GM19239 (cell line): Measurements from ENCODE around the gene STRBP.
"Not testable (repeated sequence)": the region's sequence is repeated elsewhere in the genome, so short reads cannot be mapped to it uniquely, and the experiment has no call there.

Experiments used
- DNase-seq: peaks from one replicate; pipeline ENCODE4 v3.0.0; 2011; ENCODE audit warnings: low spot score; ENCODE audit not compliant: insufficient read length
- FAIRE-seq: peaks from 2 replicates; lab custom pipeline; 2011; peaks lifted over from hg19 to GRCh38; lab: Jason Lieb, UNC

STRBP gene

GRCh38 chr9:123283455-123283854, 15.1 kb upstream of the STRBP start:
- FAIRE-seq (no peak), DNase-seq (no peak)

GRCh38 chr9:123283048-123283408, 14.6 kb upstream of the STRBP start:
- DNase-seq (no peak), FAIRE-seq (no peak)

GRCh38 chr9:123282362-123283047, 14.1 kb upstream of the STRBP start:
- DNase-seq (no peak), FAIRE-seq (no peak)

- no peak for DNase-seq
- no peak for FAIRE-seq
Observed at GRCh38 chr9:123281659-123282350, 13.4 kb upstream of the STRBP start.

- not testable (repeated sequence) for FAIRE-seq, DNase-seq
Observed at GRCh38 chr9:123278879-123279493, 10.6 kb upstream of the STRBP start.

GRCh38 chr9:123278361-123278760, 10.0 kb upstream of the STRBP start:
- no peak for FAIRE-seq
- DNase-seq = no peak

- FAIRE-seq (no peak), DNase-seq (no peak)
Observed at GRCh38 chr9:123276551-123276950, 8.2 kb upstream of the STRBP start.

GRCh38 chr9:123271133-123271532, 2.7 kb upstream of the STRBP start:
- not testable (repeated sequence) for DNase-seq, FAIRE-seq

GRCh38 chr9:123269281-123269680, 895 bp upstream of the STRBP start:
- no peak for DNase-seq
- no peak for FAIRE-seq

- DNase-seq (no peak), FAIRE-seq (no peak)
Observed at GRCh38 chr9:123268199-123268464, 254 bp downstream of the STRBP start.

GRCh38 chr9:123267481-123268198, 746 bp downstream of the STRBP start:
- no peak for FAIRE-seq
- no peak for DNase-seq

GRCh38 chr9:123266655-123267399, 1.6 kb downstream of the STRBP start:
- no peak for FAIRE-seq
- DNase-seq = no peak

GRCh38 chr9:123265833-123266232, 2.6 kb downstream of the STRBP start:
- DNase-seq (no peak), FAIRE-seq (no peak)

GRCh38 chr9:123263227-123263626, 5.2 kb downstream of the STRBP start:
- no peak for FAIRE-seq
- no peak for DNase-seq

- FAIRE-seq (no peak), DNase-seq (no peak)
Observed at GRCh38 chr9:123262338-123262737, 6.0 kb downstream of the STRBP start.

- DNase-seq (no peak), FAIRE-seq (peak; percentile 45)
Observed at GRCh38 chr9:123261006-123261677, 7.2 kb downstream of the STRBP start.

- DNase-seq (no peak), FAIRE-seq (no peak)
Observed at GRCh38 chr9:123260340-123260739, 8.0 kb downstream of the STRBP start.

GRCh38 chr9:123257276-123257675, 11.1 kb downstream of the STRBP start:
- FAIRE-seq = no peak

GRCh38 chr9:123255718-123256117, 12.7 kb downstream of the STRBP start:
- DNase-seq (no peak), FAIRE-seq (no peak)

More at GRCh38 chr9:123257276-123257675, 11.1 kb downstream of the STRBP start:
- DNase-seq = no peak

- no peak for DNase-seq
- FAIRE-seq = no peak
Observed at GRCh38 chr9:123253204-123253603, 15.2 kb downstream of the STRBP start.
